ENCODE data around the gene VAX1. TPM values are rescaled to one million over a fixed set of nuclear protein-coding genes. Genes with fewer than 3 reads are reported as not detected.

VAX1 gene
- polyA plus RNA-seq, 2 of the 4 experiments (the other 2 are of a cell fraction) = 0.68 to 0.70 TPM

GRCh38 chr10:117184821-117185220, 46.8 kb upstream of the VAX1 start:
- H3K9me3 ChIP-seq = peaks cover 5% of the 10 kb centered on the region; the same call in 1 of the 3 replicates
- no peak overlapping the region for H3K4me3 ChIP-seq
- WGBS (ENCODE audit: missing lambda C conversion rate) = 54% methylated on average over 3 of the region's 3 CpGs
- ChIA-PET CTCF (interaction anchor here (1.0 to 5.3 kb wide), 6 partner anchors 8 to 558 kb away, joined by 3 to 26 read pairs (median 10); partner anchors contain the start of gene KCNK18), POLR2A (no interaction called here)
- no peak for FAIRE-seq
- no peak for TF ChIP-seq NR3C1 (IDR thresholded peaks at IDR 0.05)
- no peak for TF ChIP-seq MAZ (IDR thresholded peaks at IDR 0.05; ENCODE audit: borderline replicate concordance, low read depth, low read length)
- TF ChIP-seq RNF2 (IDR thresholded peaks at IDR 0.05; ENCODE audit: borderline replicate concordance, low read depth) = no peak
- no peak for TF ChIP-seq MAFK (IDR thresholded peaks at IDR 0.05; ENCODE audit: partially characterized antibody)
- no peak for TF ChIP-seq ZC3H11A (IDR thresholded peaks at IDR 0.05)
- TF ChIP-seq E2F6 (IDR thresholded peaks at IDR 0.05; ENCODE audit: borderline replicate concordance, low read depth) = no peak
- no peak for TF ChIP-seq RFX5 (IDR thresholded peaks at IDR 0.05)
- TF ChIP-seq RARB (CRISPR knock-in tag; IDR thresholded peaks at IDR 0.05) = no peak
- no peak for DNase-seq (ENCODE audit: low read depth in 1 of 2, low spot score in 1 of 2)
- H3K4me1 ChIP-seq = peaks cover 5% of the 10 kb centered on the region; the same call in 1 of the 3 replicates
- H3K4me2 ChIP-seq = no peak overlapping the region
- H3K27ac ChIP-seq = no peak overlapping the region
- ATAC-seq = no peak

GRCh38 chr10:117184296-117184695, 46.2 kb upstream of the VAX1 start:
- POLR2A ChIA-PET = no interaction called here

More at GRCh38 chr10:117184296-117184695, 46.2 kb upstream of the VAX1 start:
- H3K4me2 ChIP-seq = no peak overlapping the region
- H3K27ac ChIP-seq = no peak overlapping the region
- CTCF ChIA-PET = interaction anchor here (1.0 to 5.3 kb wide), 6 partner anchors 8 to 557 kb away, joined by 3 to 26 read pairs (median 10); partner anchors contain the start of gene KCNK18
- WGBS (ENCODE audit: missing lambda C conversion rate) = 68% methylated on average over 10 of the region's 10 CpGs
- peaks cover 5% of the 10 kb centered on the region; the same call in 1 of the 3 replicates for H3K4me1 ChIP-seq
- TF ChIP-seq MAX (IDR thresholded peaks at IDR 0.05) (no peak), RAD21 (conservative IDR thresholded peaks at IDR 0.05 in 1 of 2, IDR thresholded peaks at IDR 0.05 in 1 of 2) (no peak), RARB (CRISPR knock-in tag; IDR thresholded peaks at IDR 0.05) (no peak), HES2 (IDR thresholded peaks at IDR 0.05) (no peak), ESRRA (IDR thresholded peaks at IDR 0.05; ENCODE audit: borderline replicate concordance, low read length) (no peak), CHD4 (IDR thresholded peaks at IDR 0.05; ENCODE audit: borderline replicate concordance) (no peak), HDAC2 (IDR thresholded peaks at IDR 0.05) (no peak), EP300 (IDR thresholded peaks at IDR 0.05) (no peak), CEBPB (IDR thresholded peaks at IDR 0.05) (no peak), RNF2 (IDR thresholded peaks at IDR 0.05; ENCODE audit: borderline replicate concordance, low read depth) (no peak), JUN (IDR thresholded peaks at IDR 0.05) (no peak), MAZ (IDR thresholded peaks at IDR 0.05; ENCODE audit: borderline replicate concordance, low read depth, low read length) (no peak), HMGXB4 (CRISPR knock-in tag; IDR thresholded peaks at IDR 0.05; ENCODE audit: borderline replicate concordance) (no peak), REST (IDR thresholded peaks at IDR 0.05) (no peak), SREBF2 (IDR thresholded peaks at IDR 0.05) (no peak), NR3C1 (IDR thresholded peaks at IDR 0.05) (no peak), ATOH8 (CRISPR knock-in tag; IDR thresholded peaks at IDR 0.05; ENCODE audit: low read depth) (no peak), RFX5 (IDR thresholded peaks at IDR 0.05) (no peak)
- FAIRE-seq = no peak
- ATAC-seq = 0 out of 6 replicates have a peak, but pooled peaks of 1 of the 2 experiments have one; percentile 33
- H3K9me3 ChIP-seq = 0 out of 3 replicates have a peak, but pooled peaks cover 4% of the 10 kb centered on the region
- no peak for DNase-seq (ENCODE audit: low read depth in 1 of 2, low spot score in 1 of 2)
- H3K4me3 ChIP-seq = no peak overlapping the region
